ENCODE results near the gene NDUFA13. TPM values are rescaled to one million over a fixed set of nuclear protein-coding genes. Genes with fewer than 3 reads are reported as not detected.

The NDUFA13 gene
- total RNA-seq, 1 experiment from 2014 or later = 339 TPM

DNA sequence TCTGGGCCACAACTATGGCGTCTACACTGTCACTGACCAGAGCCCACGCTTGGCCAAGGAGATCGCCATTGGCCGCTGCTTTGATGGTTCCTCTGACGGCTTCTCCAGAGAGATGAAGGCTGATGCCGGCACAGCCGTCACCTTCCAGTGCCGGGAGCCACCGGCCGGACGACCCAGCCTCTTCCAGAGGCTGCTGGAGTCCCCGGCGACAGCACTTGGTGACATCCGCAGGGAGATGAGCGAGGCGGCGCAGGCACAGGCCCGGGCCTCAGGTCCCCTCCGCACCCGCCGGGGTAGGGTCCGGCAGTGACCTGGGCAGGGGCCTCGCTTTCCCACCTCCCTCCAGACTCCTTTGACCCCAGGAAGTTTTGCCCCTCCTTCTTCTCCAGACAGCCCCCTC is 29.7 kb downstream of the NDUFA13 start:
- ChIA-PET POLR2A (no interaction called here), RAD21 (ENCODE audit: low non-redundant PET in 1 of 2, low total read pairs in 2 of 2, uncharacterized antibody in 2 of 2, unreplicated experiment in 2 of 2) (no interaction called here), CTCF (no interaction called here)
- no TSS peak for BruUV-seq (replicated peaks)
- TF ChIP-seq, protein P1, sequence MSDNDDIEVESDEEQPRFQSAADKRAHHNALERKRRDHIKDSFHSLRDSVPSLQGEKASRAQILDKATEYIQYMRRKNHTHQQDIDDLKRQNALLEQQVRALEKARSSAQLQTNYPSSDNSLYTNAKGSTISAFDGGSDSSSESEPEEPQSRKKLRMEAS (IDR thresholded peaks at IDR 0.05) = no peak
- no peak for TF ChIP-seq FOSL1 (IDR thresholded peaks at IDR 0.05; ENCODE audit: low read depth)
- no peak for TF ChIP-seq CBX3 (IDR thresholded peaks at IDR 0.05; ENCODE audit: low read depth)
- TF ChIP-seq SIN3A (IDR thresholded peaks at IDR 0.05; ENCODE audit: low read depth) = no peak
- no peak for TF ChIP-seq POLR2A (IDR thresholded peaks at IDR 0.05; ENCODE audit: borderline replicate concordance, extremely low read depth, insufficient read depth, insufficient read length)
- TF ChIP-seq EZH2 (IDR thresholded peaks at IDR 0.05) = no peak
- TF ChIP-seq SRF (IDR thresholded peaks at IDR 0.05; ENCODE audit: low read depth) = no peak
- no peak for TF ChIP-seq ELF1 (IDR thresholded peaks at IDR 0.05; ENCODE audit: borderline replicate concordance, low read depth)
- TF ChIP-seq, protein P2, sequence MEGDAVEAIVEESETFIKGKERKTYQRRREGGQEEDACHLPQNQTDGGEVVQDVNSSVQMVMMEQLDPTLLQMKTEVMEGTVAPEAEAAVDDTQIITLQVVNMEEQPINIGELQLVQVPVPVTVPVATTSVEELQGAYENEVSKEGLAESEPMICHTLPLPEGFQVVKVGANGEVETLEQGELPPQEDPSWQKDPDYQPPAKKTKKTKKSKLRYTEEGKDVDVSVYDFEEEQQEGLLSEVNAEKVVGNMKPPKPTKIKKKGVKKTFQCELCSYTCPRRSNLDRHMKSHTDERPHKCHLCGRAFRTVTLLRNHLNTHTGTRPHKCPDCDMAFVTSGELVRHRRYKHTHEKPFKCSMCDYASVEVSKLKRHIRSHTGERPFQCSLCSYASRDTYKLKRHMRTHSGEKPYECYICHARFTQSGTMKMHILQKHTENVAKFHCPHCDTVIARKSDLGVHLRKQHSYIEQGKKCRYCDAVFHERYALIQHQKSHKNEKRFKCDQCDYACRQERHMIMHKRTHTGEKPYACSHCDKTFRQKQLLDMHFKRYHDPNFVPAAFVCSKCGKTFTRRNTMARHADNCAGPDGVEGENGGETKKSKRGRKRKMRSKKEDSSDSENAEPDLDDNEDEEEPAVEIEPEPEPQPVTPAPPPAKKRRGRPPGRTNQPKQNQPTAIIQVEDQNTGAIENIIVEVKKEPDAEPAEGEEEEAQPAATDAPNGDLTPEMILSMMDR (IDR thresholded peaks at IDR 0.05 in 2 of 3, conservative IDR thresholded peaks at IDR 0.05 in 1 of 3; ENCODE audit: borderline replicate concordance in 1 of 3, insufficient read depth in 1 of 3, low read depth in 2 of 3, low read length in 2 of 3) = no peak
- TF ChIP-seq, protein P3, sequence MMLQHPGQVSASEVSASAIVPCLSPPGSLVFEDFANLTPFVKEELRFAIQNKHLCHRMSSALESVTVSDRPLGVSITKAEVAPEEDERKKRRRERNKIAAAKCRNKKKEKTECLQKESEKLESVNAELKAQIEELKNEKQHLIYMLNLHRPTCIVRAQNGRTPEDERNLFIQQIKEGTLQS (IDR thresholded peaks at IDR 0.05) = no peak
- no peak for TF ChIP-seq CEBPB (IDR thresholded peaks at IDR 0.05; ENCODE audit: low read depth)
- no peaks in the 10 kb centered on the region for H3K79me2 ChIP-seq (ENCODE audit: insufficient read depth, low read length)
- no peak overlapping the region for H2AFZ ChIP-seq (ENCODE audit: low read depth, low read length, poor library complexity, severe bottlenecking)
- H3K4me2 ChIP-seq (ENCODE audit: low read length) = no peak overlapping the region
- H3K36me3 ChIP-seq (ENCODE audit: control insufficient read depth in 1 of 2, insufficient read depth in 2 of 2, low read length in 2 of 2) = no peaks in the 10 kb centered on the region
- no peak for ATAC-seq
- H3K9me3 ChIP-seq (ENCODE audit: control insufficient read depth in 1 of 2, insufficient read depth in 1 of 2, low read depth in 1 of 2, low read length in 2 of 2) = no peaks in the 10 kb centered on the region
- H3K4me1 ChIP-seq (ENCODE audit: control insufficient read depth in 1 of 2, insufficient read depth in 2 of 2, low read length in 2 of 2) = peaks cover 7 to 12% of the 10 kb centered on the region in 2 experiments
- H3K4me3 ChIP-seq (replicated peaks in 1 of 2; ENCODE audit: low read depth in 1 of 2, low read length in 2 of 2) = no peak overlapping the region
- no peak overlapping the region for H3K27ac ChIP-seq (ENCODE audit: low read depth, low read length)
- H3K9ac ChIP-seq (ENCODE audit: low read length) = no peak overlapping the region
- DNase-seq (ENCODE audit: low read depth, low spot score) = no peak
- H3K27me3 ChIP-seq (ENCODE audit: insufficient read depth, low read length) = no peaks in the 10 kb centered on the region
- intact Hi-C loops (cut with micrococcal nuclease) = loop anchor here (10.0 kb wide), 1 partner anchor 229 kb away; no protein-coding TSS in a partner anchor
- no peaks in the 10 kb centered on the region for H4K20me1 ChIP-seq (ENCODE audit: insufficient read depth)
- no peaks in the 10 kb centered on the region for H3K9me2 ChIP-seq (ENCODE audit: insufficient read depth)

Measured in HCT116 (cell line).